HCT116 (cell line): ENCODE measurements around the gene KRT26. TPM values are rescaled to one million over a fixed set of nuclear protein-coding genes. Genes with fewer than 3 reads are reported as not detected.

Experiments
- ATAC-seq: fragments of 200-7000 bp; cut with Tn5 transposase; 2 replicates; pipeline ENCODE4 v1.9.1; 2020; ENCODE audit warnings: mild to moderate bottlenecking, moderate library complexity
- BruUV-seq: library from RNA; stranded (reverse); fragments of 400-500 nt; replicated peaks from 2 replicates; lab custom pipeline; 2021; lab: Mats Ljungman, UMichigan
- CTCF ChIA-PET: fragments of 300-600 bp; sonication (Branson Sonifier 250); formaldehyde crosslinking; loops from one replicate; lab custom pipeline; 2021; ENCODE audit warnings: antibody characterized with exemption; lab: Charles Lee
- POLR2A ChIA-PET: fragments of 300-600, 350-600 bp; sonication (Branson Sonifier 250); formaldehyde crosslinking; loops from one replicate; lab custom pipeline; 2021; ENCODE audit warnings: antibody characterized with exemption; lab: Charles Lee
- RAD21 ChIA-PET, 2 experiments: fragments of 300-600 bp; sonication (Branson Sonifier 250); formaldehyde crosslinking; loops; one replicate each; lab custom pipeline; 2023; ENCODE audit warnings: low total read pairs in 2 of 2; ENCODE audit not compliant: uncharacterized antibody in 2 of 2, unreplicated experiment in 2 of 2, low non-redundant PET in 1 of 2; lab: Charles Lee
- DNase-seq: peaks from one replicate; pipeline ENCODE4 v3.0.0-alpha.2; 2010; ENCODE audit warnings: low read depth, low spot score
- H2AFZ ChIP-seq: fragments of 200-600 bp; shearing (Covaris generic), sonication (generic); 2 replicates; pipeline ENCODE4 v1.6.1; 2017; ENCODE audit warnings: low read depth, mixed run types, mixed read lengths, antibody characterized with exemption, low read length; ENCODE audit not compliant: poor library complexity, severe bottlenecking
- H3K27ac ChIP-seq: 2 replicates; pipeline ENCODE4 v1.5.1; 2012; ENCODE audit warnings: low read depth, low read length
- H3K27me3 ChIP-seq: fragments of 200-600 bp; sonication (generic); 2 replicates; pipeline ENCODE4 v1.6.1; 2016; ENCODE audit warnings: mixed run types, low read length, mixed read lengths; ENCODE audit not compliant: insufficient read depth
- H3K36me3 ChIP-seq, 2 experiments: fragments of 200-500 bp in 1 of 2; fragments of 200-600 bp in 1 of 2; sonication (Bioruptor generic) in 1 of 2; sonication (generic) in 1 of 2; 2 replicates each; pipeline versions ENCODE4 v1.5.1 to v1.6.1; 2014 to 2016; ENCODE audit warnings: low read length in 2 of 2, inconsistent platforms in 1 of 2, mixed read lengths in 1 of 2, mixed run types in 1 of 2; ENCODE audit not compliant: insufficient read depth in 2 of 2, control insufficient read depth in 1 of 2
- H3K4me1 ChIP-seq, 2 experiments: fragments of 200-600 bp in 1 of 2; sonication (generic) in 1 of 2; 2 replicates each; pipeline versions ENCODE4 v1.5.1 to v1.6.1; 2012 to 2017; ENCODE audit warnings: low read length in 2 of 2, inconsistent platforms in 1 of 2, mild to moderate bottlenecking in 1 of 2, mixed read lengths in 1 of 2, mixed run types in 1 of 2, moderate library complexity in 1 of 2; ENCODE audit not compliant: insufficient read depth in 2 of 2, control insufficient read depth in 1 of 2
- H3K4me2 ChIP-seq: fragments of 200-600 bp; sonication (generic); 2 replicates; pipeline ENCODE4 v1.6.1; 2017; ENCODE audit warnings: mixed run types, low read length, mixed read lengths
- H3K4me3 ChIP-seq, 2 experiments: fragments of 200-600 bp in 1 of 2; sonication (generic) in 1 of 2; replicated peaks in 1 of 2; 2 replicates each; pipeline ENCODE4 v1.5.1; 2011 to 2016; ENCODE audit warnings: low read length in 2 of 2, control low read depth in 1 of 2, low read depth in 1 of 2, mild to moderate bottlenecking in 1 of 2, mixed read lengths in 1 of 2, mixed run types in 1 of 2
- H3K79me2 ChIP-seq: fragments of 200-600 bp; sonication (generic); 2 replicates; pipeline ENCODE4 v1.6.1; 2017; ENCODE audit warnings: mild to moderate bottlenecking, mixed run types, low read length, moderate library complexity, mixed read lengths; ENCODE audit not compliant: insufficient read depth
- H3K9ac ChIP-seq: fragments of 200-600 bp; sonication (generic); 2 replicates; pipeline ENCODE4 v1.6.1; 2016; ENCODE audit warnings: low read length, mixed read lengths
- H3K9me2 ChIP-seq: fragments of 200-600 bp; sonication (generic), shearing (Covaris generic); 2 replicates; pipeline ENCODE4 v1.6.1; 2017; ENCODE audit warnings: mixed run types, mild to moderate bottlenecking, moderate library complexity; ENCODE audit not compliant: insufficient read depth
- H3K9me3 ChIP-seq, 2 experiments: fragments of 200-500 bp in 1 of 2; fragments of 200-600 bp in 1 of 2; sonication (Bioruptor generic) in 1 of 2; sonication (generic) in 1 of 2; 2 replicates each; pipeline ENCODE4 v1.6.1; 2014 to 2017; ENCODE audit warnings: low read length in 2 of 2, mixed read lengths in 2 of 2, inconsistent platforms in 1 of 2, low read depth in 1 of 2, mild to moderate bottlenecking in 1 of 2, mixed run types in 1 of 2, moderate library complexity in 1 of 2; ENCODE audit not compliant: control insufficient read depth in 1 of 2, insufficient read depth in 1 of 2
- H4K20me1 ChIP-seq: fragments of 200-600 bp; sonication (generic), shearing (Covaris generic); 2 replicates; pipeline ENCODE4 v1.6.1; 2017; ENCODE audit warnings: mixed run types, mild to moderate bottlenecking, moderate library complexity; ENCODE audit not compliant: insufficient read depth
- ATF3 ChIP-seq: IDR thresholded peaks from 2 replicates; pipeline ENCODE4 v1.6.1; 2012
- CBX3 ChIP-seq: IDR thresholded peaks from 2 replicates; pipeline ENCODE4 v1.6.1; 2012; ENCODE audit warnings: low read depth
- CEBPB ChIP-seq: IDR thresholded peaks from 2 replicates; pipeline ENCODE4 v1.6.1; 2012; ENCODE audit warnings: low read depth
- CTCF ChIP-seq, 3 experiments: fragments of 200-600 bp in 1 of 3; sonication (generic) in 1 of 3; IDR thresholded peaks in 2 of 3; conservative IDR thresholded peaks in 1 of 3; 2 replicates each; pipeline ENCODE4 v1.5.1; 2012 to 2017; ENCODE audit warnings: low read depth in 2 of 3, low read length in 2 of 3, antibody characterized with exemption in 1 of 3, borderline replicate concordance in 1 of 3, control low read depth in 1 of 3, mild to moderate bottlenecking in 1 of 3, mixed read lengths in 1 of 3, mixed run types in 1 of 3, moderate library complexity in 1 of 3; ENCODE audit not compliant: insufficient read depth in 1 of 3
- FOSL1 ChIP-seq: IDR thresholded peaks from 2 replicates; pipeline ENCODE4 v1.6.1; 2012; ENCODE audit warnings: low read depth
- POLR2AphosphoS5 ChIP-seq: IDR thresholded peaks from 2 replicates; pipeline ENCODE4 v1.6.1; 2011; ENCODE audit warnings: mild to moderate bottlenecking, low read depth, low read length, moderate library complexity
- RAD21 ChIP-seq: IDR thresholded peaks from 2 replicates; pipeline ENCODE4 v1.6.1; 2012; ENCODE audit warnings: low read depth, mild to moderate bottlenecking
- REST ChIP-seq: IDR thresholded peaks from 2 replicates; pipeline ENCODE4 v1.6.1; 2012; ENCODE audit warnings: low read depth
- SIN3A ChIP-seq: IDR thresholded peaks from 2 replicates; pipeline ENCODE4 v1.6.1; 2012; ENCODE audit warnings: low read depth
- SRF ChIP-seq: IDR thresholded peaks from 2 replicates; pipeline ENCODE4 v1.6.1; 2012; ENCODE audit warnings: low read depth
- TCF7L2 ChIP-seq: IDR thresholded peaks from 2 replicates; pipeline ENCODE4 v1.7.0; 2011; ENCODE audit warnings: borderline replicate concordance, inconsistent platforms; ENCODE audit not compliant: insufficient read depth, insufficient read length; ENCODE audit errors: extremely low read depth
- YY1 ChIP-seq: IDR thresholded peaks from 2 replicates; pipeline ENCODE4 v1.6.1; 2011; ENCODE audit warnings: low read length, low read depth, moderate library complexity, mild to moderate bottlenecking; ENCODE audit not compliant: insufficient replicate concordance; ENCODE audit errors: extremely low read depth
- ZBTB33 ChIP-seq: IDR thresholded peaks from 2 replicates; pipeline ENCODE4 v1.6.1; 2011; ENCODE audit warnings: mild to moderate bottlenecking, low read length, moderate library complexity; ENCODE audit not compliant: insufficient replicate concordance; ENCODE audit errors: extremely low read depth
- ZFX ChIP-seq: fragments of 450-650 bp; IDR thresholded peaks from 2 replicates; pipeline ENCODE4 v1.6.1; 2017
- ZNF274 ChIP-seq: fragments of 200-500 bp; sonication (Bioruptor generic); IDR thresholded peaks from 2 replicates; pipeline ENCODE4 v1.6.1; 2014; ENCODE audit warnings: mild to moderate bottlenecking, low read depth, low read length, inconsistent platforms
- intact Hi-C: fragments of 100-400 bp; cut with micrococcal nuclease; formaldehyde crosslinking; loops from 2 replicates; pipeline ENCODE4 v1.10.0; 2022
- total RNA-seq: library from RNA; stranded (reverse); gene quantifications from one replicate; pipeline ENCODE4 v1.2.1, GENCODE V29; 2021; ENCODE audit not compliant: unreplicated experiment

KRT26 gene
- total RNA-seq, 1 experiment from 2014 or later: not detected

- no peak overlapping the region for H3K9ac ChIP-seq
- no peaks in the 10 kb centered on the region for H3K79me2 ChIP-seq
- H3K9me3 ChIP-seq: no peaks in the 10 kb centered on the region
- RAD21 ChIA-PET: no interaction called here
- DNase-seq (no peak), ATAC-seq (no peak)
- no peaks in the 10 kb centered on the region for H4K20me1 ChIP-seq
- intact Hi-C loops: no loop called here
- BruUV-seq: no TSS peak
- no peak overlapping the region for H2AFZ ChIP-seq
- no peaks in the 10 kb centered on the region for H3K9me2 ChIP-seq
- no peaks in the 10 kb centered on the region for H3K4me1 ChIP-seq
- H3K27me3 ChIP-seq: no peaks in the 10 kb centered on the region
- H3K36me3 ChIP-seq: no peaks in the 10 kb centered on the region
- POLR2A ChIA-PET: no interaction called here
- no peak overlapping the region for H3K4me2 ChIP-seq
- H3K4me3 ChIP-seq: no peak overlapping the region
- TF ChIP-seq CEBPB (no peak), ZFX (no peak), TCF7L2 (no peak), YY1 (no peak), SIN3A (no peak), ZNF274 (no peak), CBX3 (no peak), ATF3 (no peak), POLR2AphosphoS5 (no peak), FOSL1 (no peak), RAD21 (no peak), SRF (no peak), CTCF (IDR thresholded peaks at IDR 0.05 in 2 of 3, conservative IDR thresholded peaks at IDR 0.05 in 1 of 3; ENCODE audit: borderline replicate concordance in 1 of 3, insufficient read depth in 1 of 3, low read depth in 2 of 3, low read length in 2 of 3) (no peak), REST (no peak), ZBTB33 (no peak)
- no peak overlapping the region for H3K27ac ChIP-seq
- CTCF ChIA-PET: no interaction called here
Measured at GRCh38 chr17:40718930-40719329, 53.1 kb downstream of the KRT26 start.
